ENCODE measurements around the gene RANBP1.

The RANBP1 gene

GRCh38 chr22:20151276-20151588, 35.3 kb downstream of the RANBP1 start:
- TF ChIP-seq CTCF (conservative IDR thresholded peaks at IDR 0.05; ENCODE audit: low read length) = no peak
- H3K4me2 ChIP-seq (ENCODE audit: low read depth, low read length, poor library complexity, severe bottlenecking) = no peak overlapping the region
- no peaks in the 10 kb centered on the region for H3K9me3 ChIP-seq (ENCODE audit: insufficient read depth, low read depth, low read length)
- no peak overlapping the region for H3K9ac ChIP-seq (ENCODE audit: low read depth, low read length, poor library complexity, severe bottlenecking)
- no peaks in the 10 kb centered on the region for H3K9me2 ChIP-seq (replicated peaks; ENCODE audit: low read depth, low read length)
- no peaks in the 10 kb centered on the region for H3K79me2 ChIP-seq (ENCODE audit: insufficient read depth, low read length)
- no peaks in the 10 kb centered on the region for H3F3A ChIP-seq (ENCODE audit: low read depth)
- H3K36me3 ChIP-seq (ENCODE audit: insufficient read depth, low read length) = no peaks in the 10 kb centered on the region
- no peak overlapping the region for H3K4me3 ChIP-seq (ENCODE audit: low read length, poor library complexity, severe bottlenecking)
- H2AFZ ChIP-seq (ENCODE audit: low read length) = no peak overlapping the region
- no peaks in the 10 kb centered on the region for H4K20me1 ChIP-seq (ENCODE audit: insufficient read depth, low read length, poor library complexity, severe bottlenecking)
- H3K27me3 ChIP-seq (ENCODE audit: insufficient read depth, low read length, poor library complexity, severe bottlenecking) = no peaks in the 10 kb centered on the region
- H3K4me1 ChIP-seq (ENCODE audit: insufficient read depth, low read length, poor library complexity, severe bottlenecking) = peaks cover 19% of the 10 kb centered on the region

- no peak overlapping the region for H3K4me2 ChIP-seq (ENCODE audit: low read depth, low read length, poor library complexity, severe bottlenecking)
- no peaks in the 10 kb centered on the region for H3K36me3 ChIP-seq (ENCODE audit: insufficient read depth, low read length)
- no peaks in the 10 kb centered on the region for H4K20me1 ChIP-seq (ENCODE audit: insufficient read depth, low read length, poor library complexity, severe bottlenecking)
- TF ChIP-seq EZH2phosphoT487 (IDR thresholded peaks at IDR 0.05; ENCODE audit: borderline replicate concordance) = no peak
- no peak for TF ChIP-seq CTCF (conservative IDR thresholded peaks at IDR 0.05; ENCODE audit: low read length)
- H3K9ac ChIP-seq (ENCODE audit: low read depth, low read length, poor library complexity, severe bottlenecking) = no peak overlapping the region
- no peak overlapping the region for H3K4me3 ChIP-seq (ENCODE audit: low read length, poor library complexity, severe bottlenecking)
- H3K9me2 ChIP-seq (replicated peaks; ENCODE audit: low read depth, low read length) = no peaks in the 10 kb centered on the region
- H3K79me2 ChIP-seq (ENCODE audit: insufficient read depth, low read length) = no peaks in the 10 kb centered on the region
- H3K27me3 ChIP-seq (ENCODE audit: insufficient read depth, low read length, poor library complexity, severe bottlenecking) = no peaks in the 10 kb centered on the region
- H3F3A ChIP-seq (ENCODE audit: low read depth) = no peaks in the 10 kb centered on the region
- no peaks in the 10 kb centered on the region for H3K9me3 ChIP-seq (ENCODE audit: insufficient read depth, low read depth, low read length)
- H2AFZ ChIP-seq (ENCODE audit: low read length) = no peak overlapping the region
- peaks cover 18% of the 10 kb centered on the region for H3K4me1 ChIP-seq (ENCODE audit: insufficient read depth, low read length, poor library complexity, severe bottlenecking)
Measured at GRCh38 chr22:20152464-20152890, 36.6 kb downstream of the RANBP1 start.

- H3K4me3 ChIP-seq (ENCODE audit: low read length, poor library complexity, severe bottlenecking) = no peak overlapping the region
- H3K9me3 ChIP-seq (ENCODE audit: insufficient read depth, low read depth, low read length) = no peaks in the 10 kb centered on the region
- peaks cover 29% of the 10 kb centered on the region for H3K4me1 ChIP-seq (ENCODE audit: insufficient read depth, low read length, poor library complexity, severe bottlenecking)
- peak overlapping the region; percentile 63 for H3K9ac ChIP-seq (ENCODE audit: low read depth, low read length, poor library complexity, severe bottlenecking)
- no peak overlapping the region for H2AFZ ChIP-seq (ENCODE audit: low read length)
- no peak for TF ChIP-seq CTCF (conservative IDR thresholded peaks at IDR 0.05; ENCODE audit: low read length)
- no peak for TF ChIP-seq EZH2phosphoT487 (IDR thresholded peaks at IDR 0.05; ENCODE audit: borderline replicate concordance)
- peaks cover 4% of the 10 kb centered on the region for H3F3A ChIP-seq (ENCODE audit: low read depth)
- no peaks in the 10 kb centered on the region for H3K79me2 ChIP-seq (ENCODE audit: insufficient read depth, low read length)
- H3K27me3 ChIP-seq (ENCODE audit: insufficient read depth, low read length, poor library complexity, severe bottlenecking) = no peaks in the 10 kb centered on the region
- no peaks in the 10 kb centered on the region for H4K20me1 ChIP-seq (ENCODE audit: insufficient read depth, low read length, poor library complexity, severe bottlenecking)
- no peaks in the 10 kb centered on the region for H3K9me2 ChIP-seq (replicated peaks; ENCODE audit: low read depth, low read length)
- H3K36me3 ChIP-seq (ENCODE audit: insufficient read depth, low read length) = no peaks in the 10 kb centered on the region
- H3K4me2 ChIP-seq (ENCODE audit: low read depth, low read length, poor library complexity, severe bottlenecking) = no peak overlapping the region
Measured at GRCh38 chr22:20153945-20154344, 38.0 kb downstream of the RANBP1 start.
